Immature natural killer cell (primary cell): ENCODE data around the gene CCDC92B. TPM values are rescaled to one million over a fixed set of nuclear protein-coding genes. Genes with fewer than 3 reads are reported as not detected.
A peak's percentile ranks its signal among the peaks of the same experiment; 100 is the strongest.

ENCODE experiments used
- DNase-seq, 3 donors: peaks; one replicate each; pipeline ENCODE4 v3.0.0; 2022; ENCODE audit warnings: mixed read lengths in 1 of 3
- H3K27ac Mint-ChIP-seq, 6 donors: one replicate each; pipeline ENCODE4 v1.8.0; 2020; ENCODE audit warnings: mixed read lengths in 6 of 6, mild to moderate bottlenecking in 5 of 6, inconsistent platforms in 4 of 6, moderate library complexity in 3 of 6
- H3K27me3 Mint-ChIP-seq, 3 donors: one replicate each; pipeline ENCODE4 v1.8.0; 2020 to 2021; ENCODE audit warnings: low read depth in 3 of 3, mild to moderate bottlenecking in 3 of 3, mixed read lengths in 3 of 3, moderate library complexity in 3 of 3, inconsistent platforms in 1 of 3
- H3K36me3 Mint-ChIP-seq, 3 donors: one replicate each; pipeline ENCODE4 v1.8.0; 2020; ENCODE audit warnings: mixed read lengths in 3 of 3, inconsistent platforms in 2 of 3, mild to moderate bottlenecking in 2 of 3
- H3K4me1 Mint-ChIP-seq, 2 donors: one replicate each; pipeline ENCODE4 v1.8.0; 2020; ENCODE audit warnings: inconsistent platforms in 2 of 2, mild to moderate bottlenecking in 2 of 2, mixed read lengths in 2 of 2, moderate library complexity in 1 of 2
- H3K4me3 Mint-ChIP-seq, 5 donors: one replicate each; pipeline ENCODE4 v1.8.0; 2020; ENCODE audit warnings: mild to moderate bottlenecking in 5 of 5, mixed read lengths in 5 of 5, inconsistent platforms in 3 of 5, moderate library complexity in 3 of 5
- H3K9me3 Mint-ChIP-seq, 6 donors: one replicate each; pipeline ENCODE4 v1.8.0; 2020; ENCODE audit warnings: mild to moderate bottlenecking in 6 of 6, mixed read lengths in 6 of 6, inconsistent platforms in 4 of 6, moderate library complexity in 3 of 6
- polyA plus RNA-seq, 3 donors: library from polyadenylated mRNA; unstranded; fragments of 300-500 nt; fragmentation: Illumina TruSeq; gene quantifications; one replicate each; pipeline ENCODE4 v1.2.3, GENCODE V29; 2021

The CCDC92B gene
- polyA plus RNA-seq, 3 donors from 2014 or later, result not detected

- no peak overlapping the region for H3K4me3 Mint-ChIP-seq
- peaks cover 11 to 27% (median 19%) of the 10 kb centered on the region in 3 donors for H3K27me3 Mint-ChIP-seq
- H3K4me1 Mint-ChIP-seq, result peaks cover 0 to 3% of the 10 kb centered on the region in 2 donors
- no peak for DNase-seq
- no peaks in the 10 kb centered on the region for H3K9me3 Mint-ChIP-seq
- peaks cover 0 to 4% (median 0%) of the 10 kb centered on the region in 3 donors for H3K36me3 Mint-ChIP-seq
- H3K27ac Mint-ChIP-seq, result no peak overlapping the region
Measured at GRCh38 chr17:2758870-2759269, 9.4 kb upstream of the CCDC92B start.

GRCh38 chr17:2755891-2756724 lies 6.7 kb upstream of the CCDC92B start:
- Mint-ChIP-seq H3K9me3 (no peaks in the 10 kb centered on the region), H3K4me3 (peak overlapping the region in 2 of 5 donors; percentile 25 to 60), H3K4me1 (peaks cover 0 to 3% of the 10 kb centered on the region in 2 donors), H3K27me3 (peaks cover 13 to 33% (median 21%) of the 10 kb centered on the region in 3 donors), H3K27ac (no peak overlapping the region), H3K36me3 (no peaks in the 10 kb centered on the region)
- no peak for DNase-seq

GRCh38 chr17:2751491-2751890 lies 2.0 kb upstream of the CCDC92B start:
- Mint-ChIP-seq H3K27ac (no peak overlapping the region), H3K4me3 (no peak overlapping the region), H3K27me3 (peaks cover 23 to 30% (median 29%) of the 10 kb centered on the region in 3 donors), H3K9me3 (peaks cover 0 to 3% (median 0%) of the 10 kb centered on the region in 6 donors), H3K36me3 (no peaks in the 10 kb centered on the region), H3K4me1 (peaks cover 5 to 6% of the 10 kb centered on the region in 2 donors)
- DNase-seq, result no peak

GRCh38 chr17:2750721-2751120 lies 1.3 kb upstream of the CCDC92B start:
- Mint-ChIP-seq H3K4me1 (peaks cover 3 to 6% of the 10 kb centered on the region in 2 donors), H3K27me3 (peaks cover 22 to 29% (median 25%) of the 10 kb centered on the region in 3 donors), H3K9me3 (peaks cover 0 to 3% (median 0%) of the 10 kb centered on the region in 6 donors), H3K27ac (no peak overlapping the region), H3K4me3 (no peak overlapping the region), H3K36me3 (no peaks in the 10 kb centered on the region)
- no peak for DNase-seq

- peaks cover 23 to 30% (median 27%) of the 10 kb centered on the region in 3 donors for H3K27me3 Mint-ChIP-seq
- no peaks in the 10 kb centered on the region for H3K36me3 Mint-ChIP-seq
- peaks cover 0 to 3% (median 0%) of the 10 kb centered on the region in 6 donors for H3K9me3 Mint-ChIP-seq
- H3K4me3 Mint-ChIP-seq, result no peak overlapping the region
- peak; percentile 71 to 76 (median 71) for DNase-seq
- no peak overlapping the region for H3K27ac Mint-ChIP-seq
- peaks cover 3 to 6% of the 10 kb centered on the region in 2 donors for H3K4me1 Mint-ChIP-seq
Measured at GRCh38 chr17:2749784-2750181, 331 bp upstream of the CCDC92B start.

- H3K27me3 Mint-ChIP-seq, result peaks cover 22 to 24% (median 23%) of the 10 kb centered on the region in 3 donors
- DNase-seq, result no peak
- H3K4me1 Mint-ChIP-seq, result peaks cover 2% of the 10 kb centered on the region in 2 donors
- no peaks in the 10 kb centered on the region for H3K36me3 Mint-ChIP-seq
- peaks cover 0 to 3% (median 0%) of the 10 kb centered on the region in 6 donors for H3K9me3 Mint-ChIP-seq
- no peak overlapping the region for H3K27ac Mint-ChIP-seq
- H3K4me3 Mint-ChIP-seq, result no peak overlapping the region
Measured at GRCh38 chr17:2745317-2746037, 4.0 kb downstream of the CCDC92B start.

GRCh38 chr17:2737693-2738092 lies 11.8 kb downstream of the CCDC92B start:
- H3K27ac Mint-ChIP-seq, result no peak overlapping the region
- no peak overlapping the region for H3K4me3 Mint-ChIP-seq
- peaks cover 0 to 3% (median 0%) of the 10 kb centered on the region in 3 donors for H3K36me3 Mint-ChIP-seq
- peaks cover 2 to 9% (median 5%) of the 10 kb centered on the region in 3 donors for H3K27me3 Mint-ChIP-seq
- H3K4me1 Mint-ChIP-seq, result no peaks in the 10 kb centered on the region
- no peaks in the 10 kb centered on the region for H3K9me3 Mint-ChIP-seq
- no peak for DNase-seq

GRCh38 chr17:2736956-2737355 lies 12.5 kb downstream of the CCDC92B start:
- Mint-ChIP-seq H3K36me3 (peaks cover 0 to 3% (median 0%) of the 10 kb centered on the region in 3 donors), H3K27ac (no peak overlapping the region), H3K4me1 (no peaks in the 10 kb centered on the region), H3K9me3 (no peaks in the 10 kb centered on the region), H3K27me3 (peaks cover 3 to 6% (median 5%) of the 10 kb centered on the region in 3 donors), H3K4me3 (no peak overlapping the region)
- DNase-seq, result no peak

GRCh38 chr17:2735896-2736295 lies 13.6 kb downstream of the CCDC92B start:
- no peak overlapping the region for H3K4me3 Mint-ChIP-seq
- H3K4me1 Mint-ChIP-seq, result no peaks in the 10 kb centered on the region
- H3K9me3 Mint-ChIP-seq, result no peaks in the 10 kb centered on the region
- H3K27me3 Mint-ChIP-seq, result peaks cover 3 to 8% (median 6%) of the 10 kb centered on the region in 3 donors
- DNase-seq, result no peak
- no peak overlapping the region for H3K27ac Mint-ChIP-seq
- H3K36me3 Mint-ChIP-seq, result peaks cover 0 to 3% (median 0%) of the 10 kb centered on the region in 3 donors

GRCh38 chr17:2734939-2735338 lies 14.5 kb downstream of the CCDC92B start:
- H3K4me3 Mint-ChIP-seq, result no peak overlapping the region
- H3K4me1 Mint-ChIP-seq, result no peaks in the 10 kb centered on the region
- H3K36me3 Mint-ChIP-seq, result peaks cover 0 to 3% (median 0%) of the 10 kb centered on the region in 3 donors
- H3K9me3 Mint-ChIP-seq, result no peaks in the 10 kb centered on the region
- H3K27me3 Mint-ChIP-seq, result peaks cover 3 to 8% (median 6%) of the 10 kb centered on the region in 3 donors
- H3K27ac Mint-ChIP-seq, result no peak overlapping the region
- DNase-seq, result no peak

- Mint-ChIP-seq H3K36me3 (no peaks in the 10 kb centered on the region), H3K9me3 (no peaks in the 10 kb centered on the region), H3K27me3 (peaks cover 3 to 11% (median 5%) of the 10 kb centered on the region in 3 donors), H3K4me3 (no peak overlapping the region), H3K4me1 (no peaks in the 10 kb centered on the region), H3K27ac (no peak overlapping the region)
- no peak for DNase-seq
Measured at GRCh38 chr17:2731807-2732206, 17.6 kb downstream of the CCDC92B start.

GRCh38 chr17:2730764-2731353 lies 18.6 kb downstream of the CCDC92B start:
- H3K4me3 Mint-ChIP-seq, result no peak overlapping the region
- H3K27ac Mint-ChIP-seq, result no peak overlapping the region
- DNase-seq, result no peak
- no peaks in the 10 kb centered on the region for H3K9me3 Mint-ChIP-seq
- no peaks in the 10 kb centered on the region for H3K36me3 Mint-ChIP-seq
- peaks cover 3 to 13% (median 6%) of the 10 kb centered on the region in 3 donors for H3K27me3 Mint-ChIP-seq
- H3K4me1 Mint-ChIP-seq, result no peaks in the 10 kb centered on the region

GRCh38 chr17:2724784-2725164 lies 24.7 kb downstream of the CCDC92B start:
- DNase-seq, result no peak
- Mint-ChIP-seq H3K27ac (no peak overlapping the region), H3K9me3 (no peaks in the 10 kb centered on the region), H3K4me1 (peaks cover 0 to 3% of the 10 kb centered on the region in 2 donors), H3K27me3 (peaks cover 6 to 15% (median 12%) of the 10 kb centered on the region in 3 donors), H3K4me3 (no peak overlapping the region), H3K36me3 (peaks cover 0 to 4% (median 0%) of the 10 kb centered on the region in 3 donors)
